GM19397 (cell line): ENCODE measurements around the gene PCSK5.

Experiments used
- ATAC-seq: cut with Tn5 transposase; IDR thresholded peaks from one replicate; pipeline ENCODE4 v1.9.1; 2021; ENCODE audit warnings: mild to moderate bottlenecking, moderate library complexity; ENCODE audit not compliant: unreplicated experiment

The PCSK5 gene

DNA sequence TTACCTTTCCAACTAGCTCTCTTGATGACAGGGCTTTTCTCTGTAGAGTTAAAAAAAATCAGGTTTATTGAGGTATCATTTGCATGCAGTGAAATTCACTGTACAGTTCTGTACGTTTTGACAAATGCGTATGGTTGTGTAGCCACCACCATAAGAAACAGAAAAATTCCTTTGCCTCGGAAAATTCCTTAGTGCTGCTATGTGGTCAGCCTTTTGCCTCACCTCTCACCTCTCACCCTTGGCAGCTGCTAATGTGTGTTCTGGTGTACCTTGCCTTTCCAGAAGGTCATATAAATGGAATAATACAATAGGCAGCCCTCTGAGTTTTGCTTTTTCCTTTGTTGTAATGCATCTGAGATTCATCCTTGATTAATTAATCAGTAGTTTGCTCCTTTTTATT, 28.4 kb downstream of the PCSK5 start:
- no peak for ATAC-seq

- no peak for ATAC-seq
These were observed 31.1 kb downstream of the PCSK5 start for GRCh38 chr9:75921391-75922127.

GRCh38 chr9:75926385-75926784, 35.9 kb downstream of the PCSK5 start:
- ATAC-seq: no peak

DNA sequence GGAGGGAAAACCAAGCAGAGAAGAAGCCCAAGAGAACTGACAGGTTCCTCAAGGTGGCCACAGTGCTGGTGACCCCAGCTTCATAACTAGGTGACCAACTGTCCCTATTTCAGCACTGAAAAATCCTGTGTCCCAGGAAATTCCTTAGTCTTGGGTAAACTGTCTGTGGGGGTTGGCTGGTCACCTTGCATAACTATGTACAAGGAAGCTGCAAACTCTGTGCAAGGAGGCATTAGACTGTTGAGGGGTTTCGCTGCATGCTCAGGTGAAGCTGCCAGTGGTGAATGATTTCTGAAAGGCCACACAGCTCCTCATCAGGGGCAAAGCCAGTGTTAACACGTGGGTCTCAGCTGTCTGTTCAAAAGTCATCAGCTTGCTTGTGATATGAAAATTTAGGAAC, 36.9 kb downstream of the PCSK5 start:
- no peak for ATAC-seq

- ATAC-seq: no peak
These were observed 39.7 kb downstream of the PCSK5 start for GRCh38 chr9:75930190-75930589.

DNA sequence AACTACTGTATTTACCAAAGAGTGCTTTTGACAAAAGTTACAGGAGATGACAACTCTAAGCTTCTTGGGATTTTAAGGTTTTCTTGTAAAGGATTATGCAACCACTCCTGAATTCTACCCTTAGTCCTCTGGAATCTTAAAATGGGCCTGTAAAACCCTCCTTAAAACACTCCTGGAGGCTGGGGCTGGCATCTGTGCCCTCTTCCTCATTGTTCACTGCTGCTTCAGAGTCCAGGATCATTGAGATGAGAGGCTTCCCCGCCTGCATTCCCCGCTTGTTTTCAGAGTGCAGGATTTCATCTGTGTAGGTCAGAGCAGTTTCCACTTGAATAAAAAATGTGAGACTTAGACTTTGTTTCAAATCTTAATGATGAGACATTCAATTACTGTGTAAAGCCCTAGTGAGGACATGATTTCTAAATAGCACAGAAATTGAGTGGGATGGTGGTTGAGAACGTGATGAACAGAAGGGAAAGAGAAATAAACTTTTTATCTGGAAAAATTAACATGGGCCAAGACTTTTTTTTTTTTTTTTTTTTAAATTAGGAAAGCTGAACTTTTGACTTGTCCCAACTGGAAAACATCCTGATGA, 40.4 kb downstream of the PCSK5 start:
- no peak for ATAC-seq

- no peak for ATAC-seq
These were observed 43.5 kb downstream of the PCSK5 start for GRCh38 chr9:75933982-75934381.

DNA sequence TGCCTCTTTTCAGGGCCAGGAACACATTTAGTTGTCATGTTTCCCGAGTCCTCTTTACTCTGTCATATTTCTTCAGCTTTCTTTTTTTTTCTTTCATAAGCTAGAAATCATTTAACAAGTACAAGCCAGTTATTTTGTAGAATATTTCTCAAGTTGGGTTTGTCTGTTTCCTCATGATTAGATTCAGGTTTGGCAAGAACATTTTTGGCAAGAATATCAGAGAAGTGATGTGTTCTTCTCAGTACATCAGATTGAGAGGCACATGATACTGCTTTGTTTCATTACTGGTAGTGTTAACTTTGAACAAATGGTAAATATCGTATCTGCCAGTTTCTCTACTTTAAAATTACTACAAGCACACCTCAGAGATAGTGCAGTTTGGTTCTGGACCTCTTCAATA, 45.1 kb downstream of the PCSK5 start:
- no peak for ATAC-seq

DNA sequence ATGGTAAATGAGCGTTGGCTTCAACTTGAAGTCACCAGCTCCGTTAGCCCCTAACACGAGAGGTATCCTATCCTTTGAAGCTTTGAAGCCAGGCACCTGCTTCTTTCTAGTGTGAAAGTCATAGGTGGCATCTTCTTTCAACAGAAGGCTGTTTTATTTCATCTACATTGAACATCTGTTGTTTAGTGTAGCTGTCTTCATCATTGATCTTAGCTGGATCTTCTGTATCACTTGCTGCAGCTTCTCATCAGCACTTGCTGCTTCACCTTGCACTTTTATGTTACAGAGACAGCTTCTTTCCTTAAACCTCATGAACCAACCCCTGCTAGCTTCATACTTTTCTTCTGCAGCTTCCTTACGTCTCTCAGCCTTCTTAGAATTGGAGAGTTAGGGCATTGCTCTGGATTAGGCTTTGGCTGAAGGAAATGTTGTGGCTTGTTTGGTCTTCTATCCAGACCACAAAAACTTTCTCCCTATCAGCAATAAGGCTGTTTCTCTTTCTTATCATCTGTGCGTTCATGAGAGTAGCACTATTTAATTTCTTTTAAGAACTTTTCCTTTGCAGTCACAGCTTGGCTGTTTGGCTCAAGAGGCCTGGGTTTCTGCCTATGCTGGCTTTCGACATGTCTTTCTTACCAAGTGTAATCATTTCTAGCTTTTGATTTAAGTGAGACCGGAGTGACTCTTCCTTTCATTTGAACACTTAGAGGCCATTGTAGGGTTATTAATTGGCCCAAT, 47.2 kb downstream of the PCSK5 start:
- no peak for ATAC-seq

- no peak for ATAC-seq
These were observed 48.5 kb downstream of the PCSK5 start for GRCh38 chr9:75938946-75939345.

DNA sequence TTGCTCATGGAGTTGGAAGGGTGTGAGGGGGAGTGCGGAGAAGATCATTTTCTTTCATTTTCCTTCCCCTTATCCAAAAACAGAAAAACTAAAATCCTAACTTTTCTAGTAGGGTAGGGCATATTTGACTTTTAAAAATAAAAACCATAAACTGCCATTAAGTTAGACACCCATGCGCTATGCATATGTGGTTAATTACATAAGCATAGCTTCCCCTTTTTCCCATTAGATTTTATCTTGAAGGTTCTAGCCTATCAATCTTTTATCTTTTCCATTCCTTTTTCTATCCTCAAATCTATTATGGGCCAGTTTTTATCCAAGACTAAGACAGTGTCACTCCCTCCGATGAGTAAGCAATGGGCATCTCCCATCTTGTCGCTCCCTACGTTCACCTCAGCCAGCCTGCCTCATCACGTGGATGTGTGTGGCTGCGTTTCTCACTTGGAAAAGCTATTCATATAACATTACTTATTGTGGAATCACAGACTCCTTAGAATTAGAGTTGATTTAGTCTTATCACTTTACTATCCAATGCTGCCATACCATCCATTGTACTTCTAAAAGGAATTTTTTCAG, 49.2 kb downstream of the PCSK5 start:
- ATAC-seq: no peak

DNA sequence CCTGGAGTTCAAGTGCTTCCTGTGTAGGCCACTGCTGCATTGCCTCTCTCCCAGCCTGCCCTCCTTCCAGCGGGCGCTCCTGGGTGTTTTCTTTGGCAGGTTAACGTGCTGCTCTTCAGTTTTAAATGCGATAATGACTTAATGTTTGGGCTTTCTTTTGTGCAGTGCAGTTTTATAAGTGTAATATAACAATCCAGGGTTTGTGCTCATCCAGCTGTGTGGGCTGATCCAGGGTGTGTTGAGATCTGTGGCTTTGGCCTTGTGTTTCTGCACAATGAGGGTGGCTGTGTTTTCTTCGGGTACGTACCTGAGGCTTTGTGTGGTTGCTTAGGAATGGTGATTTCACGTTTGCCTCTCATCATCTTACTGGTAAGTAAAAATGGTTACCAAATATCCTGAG, 50.6 kb downstream of the PCSK5 start:
- ATAC-seq: no peak

GRCh38 chr9:75941577-75942311, 51.3 kb downstream of the PCSK5 start:
- no peak for ATAC-seq

GRCh38 chr9:75946766-75947165, 56.3 kb downstream of the PCSK5 start:
- no peak for ATAC-seq

DNA sequence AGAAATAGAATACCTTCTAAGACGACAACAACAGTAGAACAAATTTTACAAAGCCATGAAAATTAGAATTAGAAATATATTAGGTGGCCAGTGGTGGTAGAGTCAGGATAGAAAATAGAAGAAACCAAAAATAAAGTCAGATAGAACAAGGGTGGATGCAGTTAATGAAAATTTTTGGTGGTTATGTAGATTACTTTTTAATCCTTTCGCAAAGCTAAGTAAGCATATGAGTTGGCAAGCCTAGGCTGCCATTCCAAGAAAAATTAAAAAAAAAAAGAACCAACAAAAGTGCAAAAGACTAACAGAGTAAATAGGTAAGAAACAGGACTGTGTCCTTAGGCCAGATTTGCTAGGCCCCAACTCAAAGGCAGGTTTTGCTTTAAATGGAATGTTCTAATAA, 56.8 kb downstream of the PCSK5 start:
- ATAC-seq: no peak

- no peak for ATAC-seq
These were observed 60.5 kb downstream of the PCSK5 start for GRCh38 chr9:75950998-75951397.

- no peak for ATAC-seq
These were observed 62.7 kb downstream of the PCSK5 start for GRCh38 chr9:75953218-75953617.

GRCh38 chr9:75956161-75956560, 65.7 kb downstream of the PCSK5 start:
- ATAC-seq: no peak

- no peak for ATAC-seq
These were observed 66.6 kb downstream of the PCSK5 start for GRCh38 chr9:75957116-75957515.

- ATAC-seq: no peak
These were observed 67.8 kb downstream of the PCSK5 start for GRCh38 chr9:75958226-75958625.

- no peak for ATAC-seq
These were observed 70.1 kb downstream of the PCSK5 start for GRCh38 chr9:75960551-75960950.
